ENCODE data around the gene NDUFA5.
"Not testable (repeated sequence)": the region's sequence is repeated elsewhere in the genome, so short reads cannot be mapped to it uniquely, and the experiment has no call there.

DNA sequence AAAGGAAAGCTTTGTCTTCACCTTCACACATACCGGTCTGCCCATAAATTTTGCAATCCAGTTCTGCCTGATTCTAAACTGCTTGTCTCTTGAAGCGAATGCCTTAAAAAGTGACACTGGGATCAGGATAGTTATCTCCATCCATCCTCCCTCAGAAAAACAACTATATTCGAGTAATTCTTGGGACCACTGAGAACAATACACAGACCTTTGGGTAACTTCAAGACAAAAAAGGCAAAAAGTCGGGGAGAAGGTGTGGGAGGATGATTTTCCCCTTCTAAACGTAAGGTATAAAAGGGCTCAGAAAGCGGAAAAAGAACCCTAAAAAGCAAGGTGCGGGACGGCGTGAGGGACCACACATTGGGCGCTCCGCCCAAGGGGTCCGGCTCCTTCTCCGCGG lies 25.3 kb downstream of the NDUFA5 start:
- TF ChIP-seq, protein P1, sequence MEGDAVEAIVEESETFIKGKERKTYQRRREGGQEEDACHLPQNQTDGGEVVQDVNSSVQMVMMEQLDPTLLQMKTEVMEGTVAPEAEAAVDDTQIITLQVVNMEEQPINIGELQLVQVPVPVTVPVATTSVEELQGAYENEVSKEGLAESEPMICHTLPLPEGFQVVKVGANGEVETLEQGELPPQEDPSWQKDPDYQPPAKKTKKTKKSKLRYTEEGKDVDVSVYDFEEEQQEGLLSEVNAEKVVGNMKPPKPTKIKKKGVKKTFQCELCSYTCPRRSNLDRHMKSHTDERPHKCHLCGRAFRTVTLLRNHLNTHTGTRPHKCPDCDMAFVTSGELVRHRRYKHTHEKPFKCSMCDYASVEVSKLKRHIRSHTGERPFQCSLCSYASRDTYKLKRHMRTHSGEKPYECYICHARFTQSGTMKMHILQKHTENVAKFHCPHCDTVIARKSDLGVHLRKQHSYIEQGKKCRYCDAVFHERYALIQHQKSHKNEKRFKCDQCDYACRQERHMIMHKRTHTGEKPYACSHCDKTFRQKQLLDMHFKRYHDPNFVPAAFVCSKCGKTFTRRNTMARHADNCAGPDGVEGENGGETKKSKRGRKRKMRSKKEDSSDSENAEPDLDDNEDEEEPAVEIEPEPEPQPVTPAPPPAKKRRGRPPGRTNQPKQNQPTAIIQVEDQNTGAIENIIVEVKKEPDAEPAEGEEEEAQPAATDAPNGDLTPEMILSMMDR (IDR thresholded peaks at IDR 0.05): not testable (repeated sequence)
- not testable (repeated sequence) for TF ChIP-seq POLR2A (IDR thresholded peaks at IDR 0.05)
